Caco-2 (cell line): ENCODE data around the gene LYRM1. TPM values are rescaled to one million over a fixed set of nuclear protein-coding genes. Genes with fewer than 3 reads are reported as not detected.

Source experiments
- BruUV-seq: library from RNA; stranded (reverse); fragments of 400-500 nt; replicated peaks from 2 replicates; lab custom pipeline; 2021; lab: Mats Ljungman, UMichigan
- CTCF ChIA-PET: fragments of 300-600 bp; sonication (Branson Sonifier 250); formaldehyde crosslinking; loops from one replicate; lab custom pipeline; 2022; ENCODE audit warnings: antibody characterized with exemption; lab: Charles Lee
- POLR2A ChIA-PET: fragments of 300-600 bp; sonication (Branson Sonifier 250); formaldehyde crosslinking; loops from one replicate; lab custom pipeline; 2022; ENCODE audit warnings: antibody characterized with exemption; lab: Charles Lee
- DNase-seq, 2 experiments: peaks; one replicate each; pipeline versions ENCODE4 v3.0.0 to v3.0.0-alpha.2; 2020 to 2022
- H3K27me3 ChIP-seq: replicated peaks from 2 replicates; pipeline ENCODE4 v1.6.0; 2011; ENCODE audit warnings: low read length; ENCODE audit not compliant: control insufficient read depth, insufficient read depth
- H3K36me3 ChIP-seq: 2 replicates; pipeline ENCODE4 v1.5.1; 2011; ENCODE audit warnings: low read length; ENCODE audit not compliant: control insufficient read depth, insufficient read depth
- H3K4me1 ChIP-seq: fragments of 250-450 bp; sonication (Bioruptor Pico); 2 replicates; pipeline ENCODE4 v1.5.1; 2020; ENCODE audit warnings: mild to moderate bottlenecking
- H3K4me3 ChIP-seq: 2 replicates; pipeline ENCODE4 v1.5.1; 2011; ENCODE audit warnings: low read depth, mild to moderate bottlenecking, control low read depth, low read length
- H3K9me3 ChIP-seq: fragments of 250-450 bp; sonication (Bioruptor Pico); 2 replicates; pipeline ENCODE4 v1.5.1; 2020; ENCODE audit warnings: mild to moderate bottlenecking, moderate library complexity
- H3K27ac Mint-ChIP-seq: one replicate; pipeline ENCODE4 v1.8.0; 2022; ENCODE audit warnings: mixed read lengths; ENCODE audit not compliant: unreplicated experiment
- H3K27me3 Mint-ChIP-seq: one replicate; pipeline ENCODE4 v1.8.0; 2022; ENCODE audit warnings: mixed read lengths; ENCODE audit not compliant: insufficient read depth, unreplicated experiment
- H3K36me3 Mint-ChIP-seq: one replicate; pipeline ENCODE4 v1.8.0; 2022; ENCODE audit warnings: mild to moderate bottlenecking, mixed read lengths; ENCODE audit not compliant: insufficient read depth, unreplicated experiment
- H3K4me1 Mint-ChIP-seq: one replicate; pipeline ENCODE4 v1.8.0; 2022; ENCODE audit warnings: low read depth, mixed read lengths; ENCODE audit not compliant: unreplicated experiment
- H3K4me3 Mint-ChIP-seq: one replicate; pipeline ENCODE4 v1.8.0; 2022; ENCODE audit warnings: mild to moderate bottlenecking, moderate library complexity, mixed read lengths; ENCODE audit not compliant: unreplicated experiment
- H3K9me3 Mint-ChIP-seq: one replicate; pipeline ENCODE4 v1.8.0; 2022; ENCODE audit warnings: mixed read lengths; ENCODE audit not compliant: unreplicated experiment
- intact Hi-C: fragments of 100-400 bp; cut with micrococcal nuclease; formaldehyde crosslinking; loops from one replicate; pipeline ENCODE4 v1.10.0; 2022; ENCODE audit not compliant: unreplicated experiment
- total RNA-seq: library from RNA; stranded (reverse); gene quantifications from 2 replicates; pipeline ENCODE4 v1.2.3, GENCODE V29; 2022
- TF ChIP-seq, protein P1 (sequence below), 2 experiments: fragments of 200-600 bp in 1 of 2; IDR thresholded peaks; 1 replicate in 1 of 2; 2 replicates in 1 of 2; pipeline versions ENCODE4 v1.5.1 to v1.8.0; 2011 to 2022; ENCODE audit warnings: antibody characterized with exemption in 1 of 2, control low read depth in 1 of 2, inconsistent platforms in 1 of 2, low read depth in 1 of 2, low read length in 1 of 2, mild to moderate bottlenecking in 1 of 2, moderate library complexity in 1 of 2; ENCODE audit not compliant: insufficient read depth in 1 of 2, severe bottlenecking in 1 of 2, unreplicated experiment in 1 of 2

Gene LYRM1
- total RNA-seq, 1 experiment from 2014 or later: 46.1 TPM

DNA sequence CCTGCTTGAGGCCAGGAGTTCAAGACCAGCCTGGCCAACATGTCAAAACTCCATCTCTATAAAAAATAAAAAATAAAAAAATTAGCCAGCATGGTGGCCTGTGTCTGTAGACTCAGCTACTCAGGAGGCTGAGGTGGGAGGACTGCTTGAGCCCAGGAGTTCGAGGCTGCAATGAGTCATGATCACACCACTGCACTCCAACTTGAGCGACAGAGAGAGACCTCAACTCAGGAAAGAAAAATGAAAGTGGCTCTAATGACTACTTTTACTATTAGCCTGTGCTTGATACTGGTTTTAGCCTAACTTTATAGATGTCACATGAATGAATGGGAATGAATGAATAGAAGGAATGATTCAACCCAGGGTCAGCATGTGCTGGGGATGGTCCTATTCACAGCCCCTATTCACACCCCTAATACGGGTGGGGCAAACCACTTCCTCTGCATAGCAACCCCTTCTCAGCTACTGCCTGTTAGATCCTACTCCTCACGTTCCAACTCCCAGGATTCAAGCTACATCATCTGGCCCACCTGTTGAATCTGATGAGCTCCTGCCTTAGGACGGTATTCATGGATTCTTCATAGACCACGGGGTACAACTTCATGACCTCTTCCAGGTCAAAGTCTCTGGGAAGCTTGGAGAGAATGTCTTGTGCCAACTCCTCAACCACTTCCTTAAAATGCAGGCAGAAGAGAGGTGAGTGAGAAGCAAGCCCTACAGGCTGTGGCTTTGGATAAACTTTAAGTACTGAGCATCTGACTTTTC lies 40.5 kb downstream of the LYRM1 start:
- no peaks in the 10 kb centered on the region for H3K36me3 ChIP-seq
- H3K9me3 Mint-ChIP-seq: no peaks in the 10 kb centered on the region
- no peaks in the 10 kb centered on the region for H3K27me3 Mint-ChIP-seq
- H3K4me1 ChIP-seq: peaks cover 39% of the 10 kb centered on the region
- no peaks in the 10 kb centered on the region for H3K9me3 ChIP-seq
- TF ChIP-seq, protein P1, sequence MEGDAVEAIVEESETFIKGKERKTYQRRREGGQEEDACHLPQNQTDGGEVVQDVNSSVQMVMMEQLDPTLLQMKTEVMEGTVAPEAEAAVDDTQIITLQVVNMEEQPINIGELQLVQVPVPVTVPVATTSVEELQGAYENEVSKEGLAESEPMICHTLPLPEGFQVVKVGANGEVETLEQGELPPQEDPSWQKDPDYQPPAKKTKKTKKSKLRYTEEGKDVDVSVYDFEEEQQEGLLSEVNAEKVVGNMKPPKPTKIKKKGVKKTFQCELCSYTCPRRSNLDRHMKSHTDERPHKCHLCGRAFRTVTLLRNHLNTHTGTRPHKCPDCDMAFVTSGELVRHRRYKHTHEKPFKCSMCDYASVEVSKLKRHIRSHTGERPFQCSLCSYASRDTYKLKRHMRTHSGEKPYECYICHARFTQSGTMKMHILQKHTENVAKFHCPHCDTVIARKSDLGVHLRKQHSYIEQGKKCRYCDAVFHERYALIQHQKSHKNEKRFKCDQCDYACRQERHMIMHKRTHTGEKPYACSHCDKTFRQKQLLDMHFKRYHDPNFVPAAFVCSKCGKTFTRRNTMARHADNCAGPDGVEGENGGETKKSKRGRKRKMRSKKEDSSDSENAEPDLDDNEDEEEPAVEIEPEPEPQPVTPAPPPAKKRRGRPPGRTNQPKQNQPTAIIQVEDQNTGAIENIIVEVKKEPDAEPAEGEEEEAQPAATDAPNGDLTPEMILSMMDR (IDR thresholded peaks at IDR 0.05; ENCODE audit: insufficient read depth in 1 of 2, low read depth in 1 of 2, low read length in 1 of 2, severe bottlenecking in 1 of 2, unreplicated experiment in 1 of 2): no peak
- BruUV-seq: no TSS peak
- H3K27ac Mint-ChIP-seq: no peak overlapping the region
- H3K27me3 ChIP-seq: no peaks in the 10 kb centered on the region
- H3K4me3 ChIP-seq: no peak overlapping the region
- H3K36me3 Mint-ChIP-seq: no peaks in the 10 kb centered on the region
- peaks cover 9% of the 10 kb centered on the region for H3K4me1 Mint-ChIP-seq
- intact Hi-C loops: no loop called here
- CTCF ChIA-PET: no interaction called here
- POLR2A ChIA-PET: no interaction called here
- no peak for DNase-seq
- no peak overlapping the region for H3K4me3 Mint-ChIP-seq

DNA sequence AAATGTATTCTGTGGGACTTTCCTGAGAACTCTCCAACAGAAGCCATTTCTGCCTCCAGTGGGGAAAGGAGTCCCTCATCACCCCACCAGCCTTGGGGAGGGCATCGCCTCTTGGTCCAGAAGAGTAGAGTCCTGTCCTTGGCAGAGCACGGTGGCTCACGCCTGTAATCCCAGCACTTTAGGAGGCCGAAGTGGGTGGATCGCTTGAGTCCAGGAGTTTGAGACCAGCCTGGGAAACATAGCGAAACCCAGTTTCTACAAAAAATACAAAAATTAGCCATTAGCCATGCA lies 41.0 kb downstream of the LYRM1 start:
- H3K4me1 ChIP-seq: peaks cover 37% of the 10 kb centered on the region
- no peak for DNase-seq
- intact Hi-C loops: no loop called here
- Mint-ChIP-seq H3K4me1 (peaks cover 14% of the 10 kb centered on the region), H3K27me3 (no peaks in the 10 kb centered on the region), H3K27ac (no peak overlapping the region), H3K9me3 (no peaks in the 10 kb centered on the region), H3K36me3 (no peaks in the 10 kb centered on the region), H3K4me3 (no peak overlapping the region)
- no peaks in the 10 kb centered on the region for H3K27me3 ChIP-seq
- CTCF ChIA-PET: no interaction called here
- no TSS peak for BruUV-seq
- no peaks in the 10 kb centered on the region for H3K9me3 ChIP-seq
- TF ChIP-seq, protein P1 (IDR thresholded peaks at IDR 0.05; ENCODE audit: insufficient read depth in 1 of 2, low read depth in 1 of 2, low read length in 1 of 2, severe bottlenecking in 1 of 2, unreplicated experiment in 1 of 2): no peak
- H3K4me3 ChIP-seq: no peak overlapping the region
- no peaks in the 10 kb centered on the region for H3K36me3 ChIP-seq
- POLR2A ChIA-PET: no interaction called here

DNA sequence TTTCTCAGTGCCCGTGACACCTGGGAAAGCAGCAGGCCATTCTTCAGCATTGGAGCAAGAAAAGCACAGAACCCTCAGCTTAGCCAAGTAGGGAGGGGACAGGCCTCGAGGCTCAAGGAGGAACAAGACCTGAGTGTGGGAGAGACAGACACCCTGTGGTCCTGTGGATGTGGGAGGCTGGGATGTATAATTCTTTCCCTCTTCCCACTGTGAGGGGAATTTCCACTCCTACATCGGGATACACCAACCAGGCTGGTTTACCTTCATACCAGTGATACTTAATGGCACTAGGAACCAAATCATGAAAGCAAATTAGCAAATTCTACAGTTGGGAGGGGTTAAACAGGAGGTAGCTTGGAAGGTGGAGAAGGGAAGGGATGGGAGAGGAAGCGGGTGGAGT lies 41.7 kb downstream of the LYRM1 start:
- no peak overlapping the region for H3K4me3 ChIP-seq
- no peaks in the 10 kb centered on the region for H3K9me3 ChIP-seq
- no peaks in the 10 kb centered on the region for H3K27me3 ChIP-seq
- Mint-ChIP-seq H3K4me1 (peaks cover 14% of the 10 kb centered on the region), H3K9me3 (no peaks in the 10 kb centered on the region), H3K27me3 (no peaks in the 10 kb centered on the region), H3K27ac (no peak overlapping the region), H3K36me3 (no peaks in the 10 kb centered on the region), H3K4me3 (no peak overlapping the region)
- BruUV-seq: no TSS peak
- no peak for DNase-seq
- CTCF ChIA-PET: interaction anchor here (0.6 kb wide), 2 partner anchors 59 to 203 kb away, joined by 3 to 6 read pairs; no protein-coding TSS in a partner anchor
- intact Hi-C loops: no loop called here
- POLR2A ChIA-PET: no interaction called here
- TF ChIP-seq, protein P1 (IDR thresholded peaks at IDR 0.05; ENCODE audit: insufficient read depth in 1 of 2, low read depth in 1 of 2, low read length in 1 of 2, severe bottlenecking in 1 of 2, unreplicated experiment in 1 of 2): no peak
- no peaks in the 10 kb centered on the region for H3K36me3 ChIP-seq
- peaks cover 30% of the 10 kb centered on the region for H3K4me1 ChIP-seq
